ENCODE data around the gene MRPS31. TPM values are rescaled to one million over a fixed set of nuclear protein-coding genes. Genes with fewer than 3 reads are reported as not detected.

MRPS31 gene
- total RNA-seq, 4 donors from 2014 or later = 14.4 to 34.8 (median 17.4) TPM

DNA sequence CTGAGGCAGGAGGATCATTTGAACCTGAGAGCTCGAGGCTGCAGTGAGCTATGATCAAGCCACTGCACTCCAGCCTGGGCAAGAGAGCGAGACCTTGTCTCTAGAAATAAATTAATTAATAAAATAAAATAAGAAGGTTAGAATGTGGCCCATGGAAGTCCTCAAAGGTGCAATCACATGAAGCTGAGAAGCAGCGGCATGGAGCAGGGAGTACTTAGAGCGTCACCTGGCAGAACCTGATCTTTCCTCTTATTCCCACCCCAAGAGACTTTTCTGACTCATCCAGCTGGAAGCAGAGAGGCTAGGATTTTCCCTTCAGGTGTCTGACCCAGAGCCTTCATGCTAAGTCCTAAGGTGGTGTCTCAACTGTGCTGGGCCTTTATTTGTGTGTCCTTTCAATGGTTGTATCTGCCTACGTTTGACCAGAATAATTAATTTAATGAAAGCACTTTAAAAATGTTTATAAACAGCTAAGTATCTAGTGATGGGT lies 8.9 kb upstream of the MRPS31 start:
- TF ChIP-seq, protein P1, sequence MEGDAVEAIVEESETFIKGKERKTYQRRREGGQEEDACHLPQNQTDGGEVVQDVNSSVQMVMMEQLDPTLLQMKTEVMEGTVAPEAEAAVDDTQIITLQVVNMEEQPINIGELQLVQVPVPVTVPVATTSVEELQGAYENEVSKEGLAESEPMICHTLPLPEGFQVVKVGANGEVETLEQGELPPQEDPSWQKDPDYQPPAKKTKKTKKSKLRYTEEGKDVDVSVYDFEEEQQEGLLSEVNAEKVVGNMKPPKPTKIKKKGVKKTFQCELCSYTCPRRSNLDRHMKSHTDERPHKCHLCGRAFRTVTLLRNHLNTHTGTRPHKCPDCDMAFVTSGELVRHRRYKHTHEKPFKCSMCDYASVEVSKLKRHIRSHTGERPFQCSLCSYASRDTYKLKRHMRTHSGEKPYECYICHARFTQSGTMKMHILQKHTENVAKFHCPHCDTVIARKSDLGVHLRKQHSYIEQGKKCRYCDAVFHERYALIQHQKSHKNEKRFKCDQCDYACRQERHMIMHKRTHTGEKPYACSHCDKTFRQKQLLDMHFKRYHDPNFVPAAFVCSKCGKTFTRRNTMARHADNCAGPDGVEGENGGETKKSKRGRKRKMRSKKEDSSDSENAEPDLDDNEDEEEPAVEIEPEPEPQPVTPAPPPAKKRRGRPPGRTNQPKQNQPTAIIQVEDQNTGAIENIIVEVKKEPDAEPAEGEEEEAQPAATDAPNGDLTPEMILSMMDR (IDR thresholded peaks at IDR 0.05) = no peak
- TF ChIP-seq EP300 (IDR thresholded peaks at IDR 0.05) (no peak), POLR2AphosphoS5 (IDR thresholded peaks at IDR 0.05) (no peak), POLR2A (IDR thresholded peaks at IDR 0.05) (no peak)
- Histone ChIP-seq H3K27me3 (no peaks in the 10 kb centered on the region), H3K4me1 (peaks cover 8% of the 10 kb centered on the region), H3K27ac (no peak overlapping the region), H3K9me3 (no peaks in the 10 kb centered on the region), H3K36me3 (no peaks in the 10 kb centered on the region), H3K4me3 (no peak overlapping the region)
- 93% methylated on average over 5 of the region's 5 CpGs for WGBS
- no peak for DNase-seq (ENCODE audit: low spot score in 2 of 2)

DNA sequence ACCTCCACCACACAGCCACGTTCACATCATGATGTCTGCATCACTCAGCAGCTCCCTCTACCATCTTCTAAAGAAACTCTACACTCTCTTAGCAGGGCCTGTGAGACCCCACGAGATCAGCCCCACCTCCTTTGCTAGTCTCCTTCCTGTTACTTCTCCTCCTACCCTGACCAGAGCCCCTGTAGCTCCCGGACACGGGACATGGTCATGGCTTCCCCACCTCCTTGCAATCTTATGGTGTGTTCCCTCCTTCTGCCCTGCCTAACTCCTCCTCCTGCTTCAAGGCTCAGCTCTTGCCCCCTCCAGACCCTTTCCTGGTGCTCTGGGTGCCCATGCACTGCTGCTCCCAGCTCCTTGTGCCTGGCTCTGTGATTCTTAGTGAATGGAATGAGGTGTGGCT lies 8.1 kb upstream of the MRPS31 start:
- DNase-seq (ENCODE audit: low spot score in 2 of 2) = no peak
- H3K36me3 ChIP-seq = no peaks in the 10 kb centered on the region
- H3K27ac ChIP-seq = no peak overlapping the region
- H3K4me3 ChIP-seq = no peak overlapping the region
- TF ChIP-seq EP300 (IDR thresholded peaks at IDR 0.05) (no peak), POLR2A (IDR thresholded peaks at IDR 0.05) (no peak), POLR2AphosphoS5 (IDR thresholded peaks at IDR 0.05) (no peak)
- TF ChIP-seq, protein P1 (IDR thresholded peaks at IDR 0.05) = no peak
- 52% methylated on average over 4 of the region's 4 CpGs for WGBS
- no peaks in the 10 kb centered on the region for H3K27me3 ChIP-seq
- no peaks in the 10 kb centered on the region for H3K9me3 ChIP-seq
- peaks cover 8% of the 10 kb centered on the region for H3K4me1 ChIP-seq

DNA sequence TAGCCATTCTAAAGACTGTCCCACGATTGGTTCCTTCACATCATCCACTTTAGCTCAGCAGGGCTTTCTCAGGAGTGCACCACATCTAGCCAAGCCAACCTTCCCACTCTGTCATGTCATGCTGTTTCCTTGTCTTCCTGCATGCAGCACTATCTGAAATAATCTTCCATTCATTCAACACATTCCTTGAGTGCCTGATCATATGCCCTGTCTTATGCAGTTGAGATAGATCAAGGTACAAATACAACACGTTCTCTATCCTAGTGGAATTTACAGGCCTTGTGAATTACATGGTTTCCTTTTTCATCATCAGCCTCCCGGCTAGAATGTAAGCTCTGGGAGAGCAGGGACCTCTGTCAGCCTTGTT lies 6.8 kb upstream of the MRPS31 start:
- Histone ChIP-seq H3K4me1 (peaks cover 8% of the 10 kb centered on the region), H3K9me3 (no peaks in the 10 kb centered on the region), H3K27me3 (no peaks in the 10 kb centered on the region), H3K4me3 (no peak overlapping the region), H3K27ac (no peak overlapping the region), H3K36me3 (no peaks in the 10 kb centered on the region)
- TF ChIP-seq POLR2AphosphoS5 (IDR thresholded peaks at IDR 0.05) = no peak
- no peak for TF ChIP-seq POLR2A (IDR thresholded peaks at IDR 0.05)
- TF ChIP-seq, protein P1 (IDR thresholded peaks at IDR 0.05) = no peak
- TF ChIP-seq EP300 (IDR thresholded peaks at IDR 0.05) = no peak
- no peak for DNase-seq (ENCODE audit: low spot score in 2 of 2)
- 73% methylated on average over 3 of the region's 3 CpGs for WGBS

DNA sequence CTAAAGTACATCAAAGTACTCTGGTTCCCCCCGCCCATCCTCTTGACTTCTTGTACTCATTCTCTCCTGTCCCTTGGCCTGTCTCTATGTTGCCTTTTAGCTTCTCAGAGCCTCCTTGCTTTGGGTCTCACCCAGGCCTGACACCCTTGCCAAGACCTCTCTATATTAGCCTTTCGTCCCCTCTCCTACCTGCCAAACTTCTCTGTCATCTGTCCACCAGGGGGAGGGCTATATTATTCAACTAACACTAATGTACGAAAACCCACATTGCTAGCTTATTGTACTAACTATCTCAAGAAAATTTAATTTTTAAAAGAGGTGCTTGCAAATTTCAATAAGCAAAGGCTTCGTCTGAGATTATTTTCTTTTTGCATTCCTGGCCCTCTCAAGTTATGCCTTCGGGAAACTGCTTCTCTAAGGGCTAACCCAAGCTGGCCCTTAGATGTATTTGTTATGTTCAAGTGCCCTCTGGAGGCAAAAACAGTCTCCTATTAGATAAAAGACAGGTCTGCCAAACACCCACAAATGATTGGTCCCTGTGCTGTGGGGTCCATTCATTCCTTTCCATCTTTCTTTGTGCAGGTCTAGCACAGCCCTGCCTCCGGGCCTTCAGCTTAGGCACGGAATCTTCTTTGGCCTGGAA lies 6.3 kb upstream of the MRPS31 start:
- H3K27ac ChIP-seq = no peak overlapping the region
- no peaks in the 10 kb centered on the region for H3K36me3 ChIP-seq
- H3K9me3 ChIP-seq = no peaks in the 10 kb centered on the region
- H3K4me3 ChIP-seq = peak overlapping the region; percentile 24
- no peaks in the 10 kb centered on the region for H3K27me3 ChIP-seq
- H3K4me1 ChIP-seq = peaks cover 8% of the 10 kb centered on the region
- DNase-seq (ENCODE audit: low spot score in 2 of 2) = no peak
- WGBS = 19% methylated on average over 7 of the region's 7 CpGs
- TF ChIP-seq EP300 (IDR thresholded peaks at IDR 0.05) = no peak
- TF ChIP-seq POLR2AphosphoS5 (IDR thresholded peaks at IDR 0.05) = no peak
- TF ChIP-seq, protein P1 (IDR thresholded peaks at IDR 0.05) = peak; percentile 43 to 45
- TF ChIP-seq POLR2A (IDR thresholded peaks at IDR 0.05) = no peak

DNA sequence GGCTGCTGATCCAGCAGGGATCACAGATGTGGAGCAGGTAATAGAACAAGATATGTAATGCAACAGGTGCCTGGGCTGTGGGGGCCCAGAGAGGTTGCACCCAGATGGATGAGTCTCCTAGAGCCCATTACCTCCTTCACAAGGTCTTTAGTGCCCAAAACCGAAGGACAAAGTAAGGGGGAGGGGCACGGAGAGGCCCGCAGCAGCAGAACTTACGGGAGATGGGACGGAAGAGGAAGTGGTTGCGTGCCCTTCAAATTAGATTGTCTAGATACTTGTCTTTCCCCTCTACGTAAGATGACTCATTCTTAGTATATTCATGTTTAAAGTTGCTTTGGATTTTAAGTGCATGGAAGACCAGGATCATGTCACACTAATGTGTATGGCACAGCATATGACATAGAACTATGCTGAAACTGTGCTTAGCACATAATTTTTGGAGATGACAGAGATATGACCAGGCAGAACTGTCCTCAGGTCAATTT lies 5.7 kb upstream of the MRPS31 start:
- WGBS = 35% methylated on average over 7 of the region's 7 CpGs
- Histone ChIP-seq H3K27ac (no peak overlapping the region), H3K4me1 (peaks cover 11% of the 10 kb centered on the region), H3K36me3 (no peaks in the 10 kb centered on the region), H3K27me3 (no peaks in the 10 kb centered on the region), H3K9me3 (no peaks in the 10 kb centered on the region), H3K4me3 (no peak overlapping the region)
- no peak for DNase-seq (ENCODE audit: low spot score in 2 of 2)
- no peak for TF ChIP-seq EP300 (IDR thresholded peaks at IDR 0.05)

Measured in suprapubic skin (tissue), 4 donors.